Activated naive CD4-positive, alpha-beta T cell treated with anti-CD3 and anti-CD28 coated beads for 36 hours (primary cell): ENCODE measurements around the gene GPC5. TPM values are rescaled to one million over a fixed set of nuclear protein-coding genes. Genes with fewer than 3 reads are reported as not detected.

Experiments
- CTCF ChIA-PET: fragments of 350-600 bp; sonication (Branson Sonifier 250); formaldehyde crosslinking; loops from one replicate; lab custom pipeline; 2021; ENCODE audit warnings: antibody characterized with exemption; lab: Charles Lee
- DNase-seq: peaks from one replicate; pipeline ENCODE4 v3.0.0-alpha.2; 2020
- H3K27ac Mint-ChIP-seq: one replicate; pipeline ENCODE4 v1.8.0; 2021; ENCODE audit warnings: mild to moderate bottlenecking, mixed read lengths
- H3K27me3 Mint-ChIP-seq: one replicate; pipeline ENCODE4 v1.8.0; 2021; ENCODE audit warnings: low read depth, mixed read lengths
- H3K36me3 Mint-ChIP-seq: one replicate; pipeline ENCODE4 v1.8.0; 2021; ENCODE audit warnings: low read depth, mixed read lengths
- H3K4me1 Mint-ChIP-seq: one replicate; pipeline ENCODE4 v1.8.0; 2021; ENCODE audit warnings: low read depth, mixed read lengths
- H3K4me3 Mint-ChIP-seq: one replicate; pipeline ENCODE4 v1.8.0; 2021; ENCODE audit warnings: mild to moderate bottlenecking, moderate library complexity, mixed read lengths
- H3K9me3 Mint-ChIP-seq: one replicate; pipeline ENCODE4 v1.8.0; 2021; ENCODE audit warnings: mixed read lengths
- intact Hi-C: fragments of 100-400 bp; cut with micrococcal nuclease; formaldehyde crosslinking; loops from one replicate; pipeline ENCODE4 v1.15.1; 2023
- total RNA-seq, 2 experiments: library from RNA; stranded (reverse); gene quantifications; one replicate each; pipeline ENCODE4 v1.2.3, GENCODE V29; 2021

GPC5 gene
- total RNA-seq, 2 experiments from 2014 or later: 0.38 to 0.40 TPM

- H3K36me3 Mint-ChIP-seq: no peaks in the 10 kb centered on the region
- H3K4me1 Mint-ChIP-seq: no peaks in the 10 kb centered on the region
- no peak overlapping the region for H3K4me3 Mint-ChIP-seq
- no peaks in the 10 kb centered on the region for H3K27me3 Mint-ChIP-seq
- H3K27ac Mint-ChIP-seq: no peak overlapping the region
- CTCF ChIA-PET: no interaction called here
- H3K9me3 Mint-ChIP-seq: peaks cover 3% of the 10 kb centered on the region
- no peak for DNase-seq
- intact Hi-C loops: no loop called here
Observed at GRCh38 chr13:91586609-91587008, 188.2 kb downstream of the GPC5 start.

GRCh38 chr13:91588541-91588940 lies 190.1 kb downstream of the GPC5 start:
- H3K27me3 Mint-ChIP-seq: no peaks in the 10 kb centered on the region
- no peak for DNase-seq
- H3K4me3 Mint-ChIP-seq: no peak overlapping the region
- H3K27ac Mint-ChIP-seq: no peak overlapping the region
- intact Hi-C loops: no loop called here
- CTCF ChIA-PET: no interaction called here
- peaks cover 3% of the 10 kb centered on the region for H3K9me3 Mint-ChIP-seq
- no peaks in the 10 kb centered on the region for H3K36me3 Mint-ChIP-seq
- H3K4me1 Mint-ChIP-seq: no peaks in the 10 kb centered on the region

- no peak overlapping the region for H3K4me3 Mint-ChIP-seq
- H3K27ac Mint-ChIP-seq: no peak overlapping the region
- no peak for DNase-seq
- intact Hi-C loops: no loop called here
- H3K9me3 Mint-ChIP-seq: peaks cover 3% of the 10 kb centered on the region
- no peaks in the 10 kb centered on the region for H3K4me1 Mint-ChIP-seq
- H3K27me3 Mint-ChIP-seq: no peaks in the 10 kb centered on the region
- CTCF ChIA-PET: no interaction called here
- no peaks in the 10 kb centered on the region for H3K36me3 Mint-ChIP-seq
Observed at GRCh38 chr13:91592056-91593014, 193.9 kb downstream of the GPC5 start.

- intact Hi-C loops: no loop called here
- Mint-ChIP-seq H3K4me3 (no peak overlapping the region), H3K27me3 (no peaks in the 10 kb centered on the region), H3K9me3 (peaks cover 3% of the 10 kb centered on the region), H3K36me3 (no peaks in the 10 kb centered on the region), H3K4me1 (no peaks in the 10 kb centered on the region), H3K27ac (no peak overlapping the region)
- DNase-seq: no peak
- CTCF ChIA-PET: no interaction called here
Observed at GRCh38 chr13:91593456-91593855, 195.0 kb downstream of the GPC5 start.

GRCh38 chr13:91594061-91594460 lies 195.6 kb downstream of the GPC5 start:
- intact Hi-C loops: no loop called here
- CTCF ChIA-PET: no interaction called here
- no peak overlapping the region for H3K27ac Mint-ChIP-seq

GRCh38 chr13:91595677-91596076 lies 197.3 kb downstream of the GPC5 start:
- H3K4me1 Mint-ChIP-seq: no peaks in the 10 kb centered on the region
- no peaks in the 10 kb centered on the region for H3K36me3 Mint-ChIP-seq
- no peaks in the 10 kb centered on the region for H3K27me3 Mint-ChIP-seq
- no peak overlapping the region for H3K4me3 Mint-ChIP-seq
- intact Hi-C loops: no loop called here
- peaks cover 3% of the 10 kb centered on the region for H3K9me3 Mint-ChIP-seq
- CTCF ChIA-PET: no interaction called here
- H3K27ac Mint-ChIP-seq: no peak overlapping the region
- DNase-seq: no peak

More at GRCh38 chr13:91594061-91594460, 195.6 kb downstream of the GPC5 start:
- H3K9me3 Mint-ChIP-seq: peaks cover 3% of the 10 kb centered on the region
- H3K4me1 Mint-ChIP-seq: no peaks in the 10 kb centered on the region
- no peaks in the 10 kb centered on the region for H3K36me3 Mint-ChIP-seq
- no peaks in the 10 kb centered on the region for H3K27me3 Mint-ChIP-seq
- no peak for DNase-seq
- no peak overlapping the region for H3K4me3 Mint-ChIP-seq

GRCh38 chr13:91596842-91597241 lies 198.4 kb downstream of the GPC5 start:
- Mint-ChIP-seq H3K4me3 (no peak overlapping the region), H3K4me1 (no peaks in the 10 kb centered on the region), H3K36me3 (no peaks in the 10 kb centered on the region), H3K27ac (no peak overlapping the region), H3K9me3 (no peaks in the 10 kb centered on the region), H3K27me3 (no peaks in the 10 kb centered on the region)
- DNase-seq: no peak
- CTCF ChIA-PET: no interaction called here
- intact Hi-C loops: no loop called here

GRCh38 chr13:91598655-91599054 lies 200.2 kb downstream of the GPC5 start:
- CTCF ChIA-PET: no interaction called here
- intact Hi-C loops: no loop called here
- H3K27ac Mint-ChIP-seq: no peak overlapping the region

GRCh38 chr13:91601273-91601672 lies 202.9 kb downstream of the GPC5 start:
- Mint-ChIP-seq H3K36me3 (no peaks in the 10 kb centered on the region), H3K9me3 (no peaks in the 10 kb centered on the region), H3K4me1 (no peaks in the 10 kb centered on the region), H3K4me3 (no peak overlapping the region), H3K27ac (no peak overlapping the region), H3K27me3 (no peaks in the 10 kb centered on the region)
- no peak for DNase-seq
- intact Hi-C loops: no loop called here
- CTCF ChIA-PET: no interaction called here

More at GRCh38 chr13:91598655-91599054, 200.2 kb downstream of the GPC5 start:
- no peak overlapping the region for H3K4me3 Mint-ChIP-seq
- no peak for DNase-seq
- no peaks in the 10 kb centered on the region for H3K36me3 Mint-ChIP-seq
- no peaks in the 10 kb centered on the region for H3K9me3 Mint-ChIP-seq
- H3K27me3 Mint-ChIP-seq: no peaks in the 10 kb centered on the region
- H3K4me1 Mint-ChIP-seq: no peaks in the 10 kb centered on the region

GRCh38 chr13:91601807-91602206 lies 203.4 kb downstream of the GPC5 start:
- Mint-ChIP-seq H3K27me3 (no peaks in the 10 kb centered on the region), H3K36me3 (no peaks in the 10 kb centered on the region), H3K4me1 (no peaks in the 10 kb centered on the region), H3K27ac (no peak overlapping the region), H3K4me3 (no peak overlapping the region), H3K9me3 (peaks cover under 1% of the 10 kb centered on the region)
- no peak for DNase-seq
- intact Hi-C loops: no loop called here
- CTCF ChIA-PET: no interaction called here

- intact Hi-C loops: no loop called here
- Mint-ChIP-seq H3K4me3 (no peak overlapping the region), H3K27ac (no peak overlapping the region), H3K9me3 (peaks cover 3% of the 10 kb centered on the region), H3K27me3 (no peaks in the 10 kb centered on the region), H3K36me3 (no peaks in the 10 kb centered on the region), H3K4me1 (no peaks in the 10 kb centered on the region)
- no peak for DNase-seq
- CTCF ChIA-PET: no interaction called here
Observed at GRCh38 chr13:91609353-91609752, 210.9 kb downstream of the GPC5 start.

- H3K27me3 Mint-ChIP-seq: no peaks in the 10 kb centered on the region
- no peaks in the 10 kb centered on the region for H3K9me3 Mint-ChIP-seq
- no peak for DNase-seq
- intact Hi-C loops: no loop called here
- H3K4me3 Mint-ChIP-seq: no peak overlapping the region
- H3K27ac Mint-ChIP-seq: no peak overlapping the region
- H3K36me3 Mint-ChIP-seq: no peaks in the 10 kb centered on the region
- no peaks in the 10 kb centered on the region for H3K4me1 Mint-ChIP-seq
- CTCF ChIA-PET: no interaction called here
Observed at GRCh38 chr13:91618315-91618714, 219.9 kb downstream of the GPC5 start.

GRCh38 chr13:91620670-91621141 lies 222.3 kb downstream of the GPC5 start:
- CTCF ChIA-PET: interaction anchor here (1.4 kb wide), 1 partner anchor 24 kb away, joined by 4 read pairs; no protein-coding TSS in a partner anchor
- no peak overlapping the region for H3K4me3 Mint-ChIP-seq
- no peaks in the 10 kb centered on the region for H3K36me3 Mint-ChIP-seq
- no peaks in the 10 kb centered on the region for H3K27me3 Mint-ChIP-seq
- no peaks in the 10 kb centered on the region for H3K4me1 Mint-ChIP-seq
- no peaks in the 10 kb centered on the region for H3K9me3 Mint-ChIP-seq
- no peak for DNase-seq
- intact Hi-C loops: no loop called here
- H3K27ac Mint-ChIP-seq: no peak overlapping the region
